Measurements from ENCODE around the gene CLEC2L.

DNA sequence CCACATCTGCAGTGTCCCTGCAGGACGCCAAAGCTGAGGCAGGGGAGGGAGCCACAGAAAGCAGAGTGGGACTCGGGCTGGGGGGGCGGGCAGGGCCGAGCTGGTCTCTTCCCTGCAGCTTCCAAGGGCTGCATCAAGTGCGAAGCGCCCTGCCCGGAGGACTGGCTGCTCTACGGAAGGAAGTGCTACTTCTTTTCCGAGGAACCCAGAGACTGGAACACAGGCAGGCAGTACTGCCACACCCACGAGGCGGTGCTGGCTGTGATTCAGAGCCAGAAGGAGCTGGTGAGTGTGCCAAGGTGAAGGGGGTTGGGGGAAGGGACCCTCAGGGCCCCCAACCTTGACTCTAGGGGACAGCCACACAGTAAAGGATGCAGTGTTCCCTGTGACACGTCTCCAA lies 16.7 kb downstream of the CLEC2L start:
- TF ChIP-seq CTCF (IDR thresholded peaks at IDR 0.05; ENCODE audit: low read depth, low read length, poor library complexity, severe bottlenecking) (no peak), EZH2phosphoT487 (IDR thresholded peaks at IDR 0.05; ENCODE audit: borderline replicate concordance, low read length) (no peak)

All from DOHH2 (cell line).